ENCODE measurements around the gene GAK. TPM values are rescaled to one million over a fixed set of nuclear protein-coding genes. Genes with fewer than 3 reads are reported as not detected.

The GAK gene
- total and polyA plus RNA-seq, 2 of the 13 experiments (the other 11 are each of a cell fraction or from before 2014, with no cell fraction given), result 17.5 to 44.3 TPM

GRCh38 chr4:860561-860960, 71.6 kb downstream of the GAK start:
- Histone ChIP-seq H3K36me3 (replicated peaks in 1 of 2; ENCODE audit: control insufficient read depth in 1 of 2, insufficient read depth in 2 of 2, low read length in 2 of 2) (peaks cover 11 to 44% of the 10 kb centered on the region in 2 experiments; a peak in 4 of 5 replicates), H3K9ac (ENCODE audit: insufficient read depth, low read depth, low read length) (no peak overlapping the region), H3K4me2 (ENCODE audit: low read depth, low read length) (no peak overlapping the region), H3K4me3 (replicated peaks in 1 of 3; ENCODE audit: insufficient read depth in 1 of 3, low read depth in 2 of 3, low read length in 3 of 3) (no peak overlapping the region), H2AFZ (ENCODE audit: low read length) (no peak overlapping the region), H3K9me3 (ENCODE audit: low read length) (no peaks in the 10 kb centered on the region), H3K4me1 (ENCODE audit: insufficient read depth, low read length) (no peaks in the 10 kb centered on the region), H3K27me3 (ENCODE audit: control insufficient read depth in 1 of 2, insufficient read depth in 2 of 2, low read length in 2 of 2) (no peaks in the 10 kb centered on the region), H3K79me2 (ENCODE audit: insufficient read depth, low read length) (no peaks in the 10 kb centered on the region), H3K27ac (ENCODE audit: extremely low read length, insufficient read depth, low read length) (no peak overlapping the region), H4K20me1 (ENCODE audit: insufficient read depth, low read length) (no peaks in the 10 kb centered on the region)
- no peak for DNase-seq (ENCODE audit: low spot score)
- CTCF ChIA-PET (ENCODE audit: low intra/inter-chr PET ratio, low total read pairs), result no interaction called here
- TF ChIP-seq KLF6 (CRISPR knock-in tag; IDR thresholded peaks at IDR 0.05) (no peak), GTF3A (CRISPR knock-in tag; conservative IDR thresholded peaks at IDR 0.05) (no peak), THYN1 (CRISPR knock-in tag; IDR thresholded peaks at IDR 0.05; ENCODE audit: borderline replicate concordance, low read depth) (no peak), ZNF83 (CRISPR knock-in tag; IDR thresholded peaks at IDR 0.05; ENCODE audit: borderline replicate concordance) (no peak), MYC (CRISPR knock-in tag; IDR thresholded peaks at IDR 0.05; ENCODE audit: borderline replicate concordance) (no peak), ZBTB20 (CRISPR knock-in tag; IDR thresholded peaks at IDR 0.05; ENCODE audit: borderline replicate concordance, low read depth) (no peak), ZNF558 (CRISPR knock-in tag; IDR thresholded peaks at IDR 0.05; ENCODE audit: borderline replicate concordance) (no peak), ZNF383 (CRISPR knock-in tag; IDR thresholded peaks at IDR 0.05; ENCODE audit: borderline replicate concordance) (no peak), FOSL2 (CRISPR knock-in tag; IDR thresholded peaks at IDR 0.05) (no peak), ARHGAP35 (CRISPR knock-in tag; IDR thresholded peaks at IDR 0.05; ENCODE audit: borderline replicate concordance) (no peak), CEBPG (CRISPR knock-in tag; IDR thresholded peaks at IDR 0.05) (no peak), ZFYVE20 (CRISPR knock-in tag; IDR thresholded peaks at IDR 0.05; ENCODE audit: borderline replicate concordance, low read depth) (no peak), ZFP36L2 (CRISPR knock-in tag; IDR thresholded peaks at IDR 0.05) (no peak), ZNF782 (CRISPR knock-in tag; IDR thresholded peaks at IDR 0.05; ENCODE audit: borderline replicate concordance) (no peak), KLF13 (CRISPR knock-in tag; IDR thresholded peaks at IDR 0.05) (no peak), FOSL1 (CRISPR knock-in tag; IDR thresholded peaks at IDR 0.05; ENCODE audit: borderline replicate concordance) (no peak), ZNF276 (CRISPR knock-in tag; IDR thresholded peaks at IDR 0.05; ENCODE audit: low read depth) (no peak), ELF4 (CRISPR knock-in tag; IDR thresholded peaks at IDR 0.05; ENCODE audit: borderline replicate concordance) (no peak)
- POLR2A ChIA-PET, result no interaction called here
- ATAC-seq, result no peak
- in situ Hi-C loops (cut with HindIII; ENCODE audit: extremely low pct_ligation_motif_present, low pct_unique_long_range_greater_than_20kb), result no loop called here
- no peak for FAIRE-seq
- 97% methylated on average over 13 of the region's 21 CpGs for WGBS (ENCODE audit: low lambda C conversion rate)
- BruUV-seq (replicated peaks), result no TSS peak
- intact Hi-C loops (cut with micrococcal nuclease; ENCODE audit: unreplicated experiment), result no loop called here
